Measurements from ENCODE around the gene TMEM156.

DNA sequence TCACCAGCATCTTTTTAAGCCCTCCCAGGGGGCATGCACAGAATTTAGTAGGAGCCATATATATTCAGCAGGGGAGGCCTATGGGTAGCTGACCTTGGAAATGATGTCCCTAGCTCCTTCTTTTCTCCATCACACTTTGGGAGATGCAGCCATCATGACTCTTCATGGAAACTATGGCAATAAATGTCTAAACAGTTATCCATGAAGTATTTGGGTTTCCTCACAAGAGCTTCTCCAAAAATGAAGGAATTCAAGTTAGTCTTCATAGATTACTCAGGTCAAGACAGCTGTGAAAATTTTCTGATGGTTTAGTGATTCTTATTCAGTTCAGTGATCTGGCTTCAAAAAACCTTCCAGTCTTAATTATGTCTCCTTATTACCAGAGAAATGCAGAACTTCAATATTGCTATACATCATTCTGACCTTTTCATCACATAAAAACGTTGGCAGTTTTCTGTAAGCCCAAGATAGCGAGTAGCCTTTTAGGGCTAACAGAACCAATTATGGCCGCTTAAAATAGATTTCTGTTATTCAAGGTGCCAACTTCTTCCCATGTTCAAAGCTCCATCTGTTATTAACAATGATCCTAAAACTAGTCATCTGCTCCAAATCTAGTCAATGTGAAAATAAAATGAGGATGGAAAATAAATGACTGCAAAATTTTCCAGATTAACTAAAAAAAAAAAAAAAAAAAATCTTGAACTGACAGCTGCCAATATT is 52.5 kb downstream of the TMEM156 start:
- TF ChIP-seq TAF1 (IDR thresholded peaks at IDR 0.05; ENCODE audit: low read depth) (no peak), CREB1 (IDR thresholded peaks at IDR 0.05; ENCODE audit: low read depth) (no peak), EP300 (IDR thresholded peaks at IDR 0.05; ENCODE audit: borderline replicate concordance) (no peak), CEBPB (IDR thresholded peaks at IDR 0.05) (no peak), REST (IDR thresholded peaks at IDR 0.05; ENCODE audit: low read depth) (no peak), MAX (IDR thresholded peaks at IDR 0.05) (no peak), ZBTB7A (IDR thresholded peaks at IDR 0.05; ENCODE audit: low read depth) (no peak)
